Esophagus squamous epithelium (tissue), 5 donors: ENCODE measurements around the gene COL23A1. TPM values are rescaled to one million over a fixed set of nuclear protein-coding genes. Genes with fewer than 3 reads are reported as not detected.

Source experiments
- DNase-seq: peaks from one replicate; lab custom pipeline; 2025; lab: John Stamatoyannopoulos, UW
- H3K27ac ChIP-seq, 4 donors: fragments of 200-600 bp; sonication (generic); one replicate each; pipeline ENCODE4 v1.5.1; 2016 to 2019; ENCODE audit warnings: mild to moderate bottlenecking in 1 of 4
- H3K27me3 ChIP-seq, 4 donors: fragments of 200-600 bp; sonication (generic); 1 replicate in 3 of 4; 2 replicates in 1 of 4; pipeline versions ENCODE4 v1.5.1 to v1.6.0; 2017 to 2021; ENCODE audit warnings: antibody characterized with exemption in 1 of 4
- H3K36me3 ChIP-seq, 3 donors: fragments of 200-600 bp; sonication (generic); one replicate each; pipeline ENCODE4 v1.5.1; 2016 to 2019
- H3K4me1 ChIP-seq, 3 donors: fragments of 200-600 bp; sonication (generic); one replicate each; pipeline ENCODE4 v1.5.1; 2017 to 2019
- H3K4me3 ChIP-seq, 4 donors: fragments of 200-600 bp; sonication (generic); 1 replicate in 3 of 4; 2 replicates in 1 of 4; pipeline ENCODE4 v1.5.1; 2016 to 2019; ENCODE audit warnings: mild to moderate bottlenecking in 2 of 4, moderate library complexity in 1 of 4
- H3K9me3 ChIP-seq, 3 donors: fragments of 200-600 bp; sonication (generic); one replicate each; pipeline ENCODE4 v1.5.1; 2016 to 2019
- POLR2A ChIP-seq, 4 donors: fragments of 450-650 bp; IDR thresholded peaks; one replicate each; pipeline ENCODE4 v1.6.1; 2017; ENCODE audit warnings: antibody characterized with exemption in 4 of 4, mild to moderate bottlenecking in 4 of 4, moderate library complexity in 3 of 4
- WGBS, 2 donors: methylation state at CpG; one replicate each; pipeline ENCODE4 v1.1.5; 2018; 5-methylcytosine and 5-hydroxymethylcytosine counted together
- intact Hi-C: fragments of 100-400 bp; cut with DNase I; formaldehyde crosslinking; loops from one replicate; pipeline ENCODE4 v1.15.0; 2022
- total RNA-seq, 4 donors: library from RNA; depleted of rRNA; stranded (reverse); fragments of >200 nt; gene quantifications; one replicate each; pipeline ENCODE4 v1.1.0, GENCODE V29; 2016
- TF ChIP-seq, protein P1 (sequence below), 6 experiments: fragments of 450-650 bp in 4 of 6; fragments of 200-600 bp in 2 of 6; sonication (generic) in 2 of 6; IDR thresholded peaks; one replicate each; pipeline ENCODE4 v1.5.1; 2016 to 2019; ENCODE audit warnings: antibody characterized with exemption in 6 of 6, mild to moderate bottlenecking in 4 of 6, moderate library complexity in 4 of 6
- donor health status: DM: yes; HTN: yes; CAD: no.

Gene COL23A1
- total RNA-seq, 4 donors from 2014 or later, result 0.41 to 1.5 (median 0.44) TPM; not detected in 1

DNA sequence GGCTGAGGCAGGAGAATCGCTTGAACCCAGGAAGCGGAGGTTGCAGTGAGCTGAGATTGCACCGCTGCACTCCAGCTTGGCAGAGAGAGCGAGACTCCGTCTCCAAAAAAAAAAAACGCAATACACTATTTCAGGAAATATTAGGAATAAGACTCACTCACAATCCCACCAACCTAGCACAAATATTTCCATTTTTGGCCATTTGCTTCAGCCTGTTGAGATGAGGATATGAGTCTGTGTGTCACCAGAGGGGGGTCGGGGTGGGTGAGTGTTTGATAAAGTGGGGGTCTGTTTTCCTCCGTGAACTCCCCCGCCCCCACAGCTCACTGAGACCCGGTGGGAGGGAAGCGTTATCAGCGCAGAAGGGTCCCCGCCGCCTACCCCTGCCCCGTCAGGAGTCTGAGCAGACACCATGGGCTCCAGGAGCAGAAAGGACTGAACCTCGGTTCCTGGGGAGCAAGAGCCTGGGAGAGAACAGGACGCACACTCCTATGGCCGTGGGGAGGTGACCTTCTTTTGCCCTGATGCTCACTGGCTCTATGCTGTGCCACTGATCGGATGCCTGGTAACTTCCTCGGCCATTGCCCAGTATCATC is 203.8 kb downstream of the COL23A1 start:
- H3K36me3 ChIP-seq, result no peaks in the 10 kb centered on the region
- intact Hi-C loops, result no loop called here
- TF ChIP-seq POLR2A (IDR thresholded peaks at IDR 0.05), result no peak
- TF ChIP-seq, protein P1, sequence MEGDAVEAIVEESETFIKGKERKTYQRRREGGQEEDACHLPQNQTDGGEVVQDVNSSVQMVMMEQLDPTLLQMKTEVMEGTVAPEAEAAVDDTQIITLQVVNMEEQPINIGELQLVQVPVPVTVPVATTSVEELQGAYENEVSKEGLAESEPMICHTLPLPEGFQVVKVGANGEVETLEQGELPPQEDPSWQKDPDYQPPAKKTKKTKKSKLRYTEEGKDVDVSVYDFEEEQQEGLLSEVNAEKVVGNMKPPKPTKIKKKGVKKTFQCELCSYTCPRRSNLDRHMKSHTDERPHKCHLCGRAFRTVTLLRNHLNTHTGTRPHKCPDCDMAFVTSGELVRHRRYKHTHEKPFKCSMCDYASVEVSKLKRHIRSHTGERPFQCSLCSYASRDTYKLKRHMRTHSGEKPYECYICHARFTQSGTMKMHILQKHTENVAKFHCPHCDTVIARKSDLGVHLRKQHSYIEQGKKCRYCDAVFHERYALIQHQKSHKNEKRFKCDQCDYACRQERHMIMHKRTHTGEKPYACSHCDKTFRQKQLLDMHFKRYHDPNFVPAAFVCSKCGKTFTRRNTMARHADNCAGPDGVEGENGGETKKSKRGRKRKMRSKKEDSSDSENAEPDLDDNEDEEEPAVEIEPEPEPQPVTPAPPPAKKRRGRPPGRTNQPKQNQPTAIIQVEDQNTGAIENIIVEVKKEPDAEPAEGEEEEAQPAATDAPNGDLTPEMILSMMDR (IDR thresholded peaks at IDR 0.05), result no peak
- 79% methylated on average over 16 to 18 of the region's 20 CpGs for WGBS, 2 donors
- no peak for DNase-seq
- no peak overlapping the region for H3K27ac ChIP-seq
- peaks cover 0 to 33% (median 0%) of the 10 kb centered on the region in 4 donors for H3K27me3 ChIP-seq
- no peak overlapping the region for H3K4me3 ChIP-seq
- H3K9me3 ChIP-seq, result no peaks in the 10 kb centered on the region
- H3K4me1 ChIP-seq, result peaks cover 0 to 11% (median 0%) of the 10 kb centered on the region in 3 donors

- no peaks in the 10 kb centered on the region for H3K9me3 ChIP-seq
- peaks cover 0 to 11% (median 0%) of the 10 kb centered on the region in 3 donors for H3K4me1 ChIP-seq
- TF ChIP-seq POLR2A (IDR thresholded peaks at IDR 0.05), result no peak
- TF ChIP-seq, protein P1 (IDR thresholded peaks at IDR 0.05), result no peak
- intact Hi-C loops, result no loop called here
- no peak for DNase-seq
- no peaks in the 10 kb centered on the region for H3K36me3 ChIP-seq
- H3K27me3 ChIP-seq, result peaks cover 0 to 33% (median 0%) of the 10 kb centered on the region in 4 donors
- H3K4me3 ChIP-seq, result no peak overlapping the region
- 40 to 67% methylated on average over 3 of the region's 13 CpGs for WGBS, 2 donors
- H3K27ac ChIP-seq, result no peak overlapping the region
Observed at GRCh38 chr5:178385496-178385890, 204.7 kb downstream of the COL23A1 start.

- Histone ChIP-seq H3K4me3 (no peak overlapping the region), H3K27ac (no peak overlapping the region), H3K4me1 (peaks cover 0 to 11% (median 0%) of the 10 kb centered on the region in 3 donors), H3K27me3 (peaks cover 0 to 33% (median 0%) of the 10 kb centered on the region in 4 donors), H3K9me3 (no peaks in the 10 kb centered on the region), H3K36me3 (no peaks in the 10 kb centered on the region)
- no peak for DNase-seq
- intact Hi-C loops, result no loop called here
- no peak for TF ChIP-seq POLR2A (IDR thresholded peaks at IDR 0.05)
- TF ChIP-seq, protein P1 (IDR thresholded peaks at IDR 0.05), result no peak
- 54 to 74% methylated on average over 4 to 10 of the region's 15 CpGs for WGBS, 2 donors
Observed at GRCh38 chr5:178384816-178385495, 205.2 kb downstream of the COL23A1 start.

- H3K9me3 ChIP-seq, result no peaks in the 10 kb centered on the region
- 55 to 61% methylated on average over 7 to 20 of the region's 42 CpGs for WGBS, 2 donors
- peaks cover 0 to 33% (median 0%) of the 10 kb centered on the region in 4 donors for H3K27me3 ChIP-seq
- intact Hi-C loops, result no loop called here
- no peak for DNase-seq
- H3K4me1 ChIP-seq, result peaks cover 0 to 11% (median 0%) of the 10 kb centered on the region in 3 donors
- H3K27ac ChIP-seq, result no peak overlapping the region
- H3K36me3 ChIP-seq, result no peaks in the 10 kb centered on the region
- TF ChIP-seq, protein P1 (IDR thresholded peaks at IDR 0.05), result no peak
- TF ChIP-seq POLR2A (IDR thresholded peaks at IDR 0.05), result no peak
- peak overlapping the region in 1 of 4 donors; percentile 23 for H3K4me3 ChIP-seq
Observed at GRCh38 chr5:178383919-178384815, 206.0 kb downstream of the COL23A1 start.
